Esophagus squamous epithelium (tissue), 4 donors: ENCODE data around the gene MN1.

Experiments
- POLR2A ChIP-seq, 4 donors: fragments of 450-650 bp; IDR thresholded peaks; one replicate each; pipeline ENCODE4 v1.6.1; 2017; ENCODE audit warnings: antibody characterized with exemption in 4 of 4, mild to moderate bottlenecking in 4 of 4, moderate library complexity in 3 of 4
- TF ChIP-seq, protein P1 (sequence below), 6 experiments: fragments of 450-650 bp in 4 of 6; fragments of 200-600 bp in 2 of 6; sonication (generic) in 2 of 6; IDR thresholded peaks; one replicate each; pipeline ENCODE4 v1.5.1; 2016 to 2019; ENCODE audit warnings: antibody characterized with exemption in 6 of 6, mild to moderate bottlenecking in 4 of 6, moderate library complexity in 4 of 6

DNA sequence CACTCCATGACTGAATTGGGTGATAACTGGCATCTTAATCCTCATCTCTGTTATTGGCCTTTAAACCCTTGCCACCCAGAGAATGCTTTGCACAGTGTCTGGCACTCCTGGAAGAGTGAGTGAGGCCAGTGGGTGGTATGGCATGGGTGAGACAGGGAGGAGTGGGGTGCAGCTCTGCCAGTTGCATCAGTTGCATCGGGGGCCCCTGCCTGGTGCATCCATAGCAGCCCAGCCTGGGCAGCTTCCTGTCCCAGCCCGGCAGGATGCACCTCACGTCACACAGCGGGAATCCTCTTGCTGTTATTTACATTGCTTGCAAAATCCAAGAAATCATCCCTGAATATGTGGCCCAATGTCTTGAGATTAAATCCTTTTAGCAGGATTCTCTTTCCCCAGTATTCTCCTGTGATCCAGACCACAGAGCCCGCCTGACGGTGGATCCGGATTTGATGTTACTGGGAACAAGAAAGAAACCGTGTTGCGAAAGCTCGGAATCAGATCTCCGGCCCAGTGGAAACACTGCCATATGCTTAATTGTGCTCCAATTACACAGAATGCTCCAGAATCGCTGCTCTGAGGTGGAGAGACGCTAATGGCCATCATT lies 37.6 kb upstream of the MN1 start:
- TF ChIP-seq, protein P1, sequence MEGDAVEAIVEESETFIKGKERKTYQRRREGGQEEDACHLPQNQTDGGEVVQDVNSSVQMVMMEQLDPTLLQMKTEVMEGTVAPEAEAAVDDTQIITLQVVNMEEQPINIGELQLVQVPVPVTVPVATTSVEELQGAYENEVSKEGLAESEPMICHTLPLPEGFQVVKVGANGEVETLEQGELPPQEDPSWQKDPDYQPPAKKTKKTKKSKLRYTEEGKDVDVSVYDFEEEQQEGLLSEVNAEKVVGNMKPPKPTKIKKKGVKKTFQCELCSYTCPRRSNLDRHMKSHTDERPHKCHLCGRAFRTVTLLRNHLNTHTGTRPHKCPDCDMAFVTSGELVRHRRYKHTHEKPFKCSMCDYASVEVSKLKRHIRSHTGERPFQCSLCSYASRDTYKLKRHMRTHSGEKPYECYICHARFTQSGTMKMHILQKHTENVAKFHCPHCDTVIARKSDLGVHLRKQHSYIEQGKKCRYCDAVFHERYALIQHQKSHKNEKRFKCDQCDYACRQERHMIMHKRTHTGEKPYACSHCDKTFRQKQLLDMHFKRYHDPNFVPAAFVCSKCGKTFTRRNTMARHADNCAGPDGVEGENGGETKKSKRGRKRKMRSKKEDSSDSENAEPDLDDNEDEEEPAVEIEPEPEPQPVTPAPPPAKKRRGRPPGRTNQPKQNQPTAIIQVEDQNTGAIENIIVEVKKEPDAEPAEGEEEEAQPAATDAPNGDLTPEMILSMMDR (IDR thresholded peaks at IDR 0.05), result no peak
- TF ChIP-seq POLR2A (IDR thresholded peaks at IDR 0.05), result no peak
